NB4 (cell line): ENCODE results near the gene PTGER1.

Experiments used
- DNase-seq: peaks from one replicate; pipeline ENCODE4 v3.0.0; 2010; ENCODE audit warnings: low read depth
- H3K4me3 ChIP-seq: one replicate; pipeline ENCODE4 v1.5.1; 2011; ENCODE audit warnings: mild to moderate bottlenecking, low read depth, low read length, moderate library complexity
- MYC ChIP-seq: IDR thresholded peaks from 2 replicates; pipeline ENCODE4 v1.6.1; 2011; ENCODE audit warnings: low read depth, low read length
- POLR2A ChIP-seq: IDR thresholded peaks from 2 replicates; pipeline ENCODE4 v1.6.1; 2011; ENCODE audit warnings: mild to moderate bottlenecking; ENCODE audit not compliant: insufficient read length; ENCODE audit errors: extremely low read depth
- TF ChIP-seq, protein P1 (sequence below): IDR thresholded peaks from one replicate; pipeline ENCODE4 v1.5.1; 2012; ENCODE audit warnings: low read depth, low read length
- TF ChIP-seq, protein P2 (sequence below): IDR thresholded peaks from 2 replicates; pipeline ENCODE4 v1.6.1; 2011; ENCODE audit warnings: low read depth, low read length

The PTGER1 gene

DNA sequence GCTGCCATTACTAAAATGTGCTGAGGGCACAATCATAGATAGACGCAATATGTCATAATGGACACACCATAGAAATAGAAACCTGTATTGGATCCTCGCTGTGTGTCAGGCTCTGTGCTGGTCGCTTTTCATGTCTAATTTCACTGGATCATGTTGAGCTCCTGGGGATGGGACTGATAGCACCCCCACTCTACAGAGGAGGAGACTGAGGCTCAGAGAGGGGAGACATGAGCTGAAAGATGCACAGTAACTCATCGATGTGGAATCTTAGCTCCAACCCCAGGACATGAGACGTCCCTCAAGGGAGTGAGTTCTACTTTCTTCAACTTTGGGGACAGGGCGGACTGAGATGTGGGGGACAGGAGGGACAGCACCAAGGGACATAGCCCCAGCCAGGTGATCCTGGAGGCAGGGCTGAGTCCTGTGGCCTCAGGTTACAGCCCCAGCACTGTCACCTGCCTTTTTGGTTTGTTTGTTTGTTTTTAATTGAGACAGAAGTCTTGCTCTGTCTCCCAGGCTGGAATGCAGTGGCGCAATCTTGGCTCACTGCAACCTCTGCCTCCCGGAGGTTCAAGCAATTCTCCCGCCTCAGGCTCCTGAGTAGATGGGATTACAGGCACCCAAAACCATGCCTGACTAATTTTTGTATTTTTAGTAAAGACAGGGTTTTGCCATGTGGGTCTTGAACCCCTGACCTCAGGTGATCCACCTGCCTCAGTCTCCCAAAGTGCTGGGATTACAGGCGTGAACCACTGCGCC lies 27.4 kb upstream of the PTGER1 start:
- no peak for DNase-seq
- TF ChIP-seq, protein P1, sequence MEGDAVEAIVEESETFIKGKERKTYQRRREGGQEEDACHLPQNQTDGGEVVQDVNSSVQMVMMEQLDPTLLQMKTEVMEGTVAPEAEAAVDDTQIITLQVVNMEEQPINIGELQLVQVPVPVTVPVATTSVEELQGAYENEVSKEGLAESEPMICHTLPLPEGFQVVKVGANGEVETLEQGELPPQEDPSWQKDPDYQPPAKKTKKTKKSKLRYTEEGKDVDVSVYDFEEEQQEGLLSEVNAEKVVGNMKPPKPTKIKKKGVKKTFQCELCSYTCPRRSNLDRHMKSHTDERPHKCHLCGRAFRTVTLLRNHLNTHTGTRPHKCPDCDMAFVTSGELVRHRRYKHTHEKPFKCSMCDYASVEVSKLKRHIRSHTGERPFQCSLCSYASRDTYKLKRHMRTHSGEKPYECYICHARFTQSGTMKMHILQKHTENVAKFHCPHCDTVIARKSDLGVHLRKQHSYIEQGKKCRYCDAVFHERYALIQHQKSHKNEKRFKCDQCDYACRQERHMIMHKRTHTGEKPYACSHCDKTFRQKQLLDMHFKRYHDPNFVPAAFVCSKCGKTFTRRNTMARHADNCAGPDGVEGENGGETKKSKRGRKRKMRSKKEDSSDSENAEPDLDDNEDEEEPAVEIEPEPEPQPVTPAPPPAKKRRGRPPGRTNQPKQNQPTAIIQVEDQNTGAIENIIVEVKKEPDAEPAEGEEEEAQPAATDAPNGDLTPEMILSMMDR: no peak
- TF ChIP-seq, protein P2, sequence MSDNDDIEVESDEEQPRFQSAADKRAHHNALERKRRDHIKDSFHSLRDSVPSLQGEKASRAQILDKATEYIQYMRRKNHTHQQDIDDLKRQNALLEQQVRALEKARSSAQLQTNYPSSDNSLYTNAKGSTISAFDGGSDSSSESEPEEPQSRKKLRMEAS: no peak
- TF ChIP-seq POLR2A (no peak), MYC (no peak)
- H3K4me3 ChIP-seq: no peak overlapping the region

DNA sequence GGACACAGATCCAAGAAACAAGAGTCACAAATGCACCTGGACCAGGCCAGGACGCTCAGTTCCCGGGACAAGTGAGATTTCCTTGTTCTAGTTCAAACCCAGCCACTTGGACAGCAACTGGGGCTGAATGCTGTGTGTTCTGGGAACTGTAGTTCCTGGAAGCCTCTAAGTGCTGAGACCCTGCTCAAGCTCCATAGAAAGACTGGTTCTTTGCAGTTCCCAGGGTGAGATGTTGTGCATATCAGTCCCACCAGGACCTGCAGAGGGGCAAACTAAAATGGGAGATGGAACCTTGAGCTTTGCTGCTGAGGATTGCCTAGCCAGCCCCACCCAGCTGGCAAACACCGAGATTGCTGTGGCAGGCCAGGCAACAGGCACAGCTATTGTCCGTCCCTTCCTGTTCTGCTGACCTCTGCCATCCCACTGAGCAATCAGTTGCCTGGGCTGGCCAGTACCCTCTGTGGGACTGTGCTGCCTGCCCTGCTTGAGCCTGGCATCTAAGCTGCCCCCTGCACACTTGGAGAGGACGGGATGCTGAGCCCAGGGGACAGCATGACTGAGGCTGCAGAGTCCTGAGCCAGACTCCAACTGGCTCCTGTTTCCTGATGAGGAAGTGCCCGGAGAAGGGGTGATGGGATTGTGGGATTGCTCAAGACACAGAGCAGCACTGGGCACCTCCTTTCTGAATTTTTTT lies 22.2 kb upstream of the PTGER1 start:
- DNase-seq: no peak
- TF ChIP-seq, protein P1: no peak
- TF ChIP-seq POLR2A: no peak
- TF ChIP-seq MYC: no peak
- TF ChIP-seq, protein P2: no peak
- H3K4me3 ChIP-seq: no peak overlapping the region

DNA sequence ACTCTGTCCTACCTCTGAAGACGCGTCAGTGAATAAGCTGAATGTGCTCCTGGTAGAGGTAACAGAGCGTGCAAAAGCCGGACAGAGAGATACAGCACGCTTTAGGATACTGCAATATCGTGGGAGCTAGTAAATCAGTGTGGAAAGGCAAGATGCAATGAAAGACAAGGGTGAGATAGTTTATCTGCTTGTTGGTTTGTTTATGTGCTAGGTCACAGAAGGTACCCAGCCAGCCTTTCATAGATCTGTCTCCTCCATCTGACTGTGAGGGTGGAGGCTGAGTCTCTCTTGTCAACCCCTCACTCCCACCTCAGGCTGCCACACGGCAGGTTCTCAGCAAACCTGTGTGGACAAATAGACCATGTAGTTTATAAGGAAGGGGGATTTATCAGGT lies 21.7 kb upstream of the PTGER1 start:
- no peak for DNase-seq
- H3K4me3 ChIP-seq: no peak overlapping the region
- TF ChIP-seq POLR2A (no peak), MYC (no peak)
- TF ChIP-seq, protein P2: no peak
- TF ChIP-seq, protein P1: no peak

DNA sequence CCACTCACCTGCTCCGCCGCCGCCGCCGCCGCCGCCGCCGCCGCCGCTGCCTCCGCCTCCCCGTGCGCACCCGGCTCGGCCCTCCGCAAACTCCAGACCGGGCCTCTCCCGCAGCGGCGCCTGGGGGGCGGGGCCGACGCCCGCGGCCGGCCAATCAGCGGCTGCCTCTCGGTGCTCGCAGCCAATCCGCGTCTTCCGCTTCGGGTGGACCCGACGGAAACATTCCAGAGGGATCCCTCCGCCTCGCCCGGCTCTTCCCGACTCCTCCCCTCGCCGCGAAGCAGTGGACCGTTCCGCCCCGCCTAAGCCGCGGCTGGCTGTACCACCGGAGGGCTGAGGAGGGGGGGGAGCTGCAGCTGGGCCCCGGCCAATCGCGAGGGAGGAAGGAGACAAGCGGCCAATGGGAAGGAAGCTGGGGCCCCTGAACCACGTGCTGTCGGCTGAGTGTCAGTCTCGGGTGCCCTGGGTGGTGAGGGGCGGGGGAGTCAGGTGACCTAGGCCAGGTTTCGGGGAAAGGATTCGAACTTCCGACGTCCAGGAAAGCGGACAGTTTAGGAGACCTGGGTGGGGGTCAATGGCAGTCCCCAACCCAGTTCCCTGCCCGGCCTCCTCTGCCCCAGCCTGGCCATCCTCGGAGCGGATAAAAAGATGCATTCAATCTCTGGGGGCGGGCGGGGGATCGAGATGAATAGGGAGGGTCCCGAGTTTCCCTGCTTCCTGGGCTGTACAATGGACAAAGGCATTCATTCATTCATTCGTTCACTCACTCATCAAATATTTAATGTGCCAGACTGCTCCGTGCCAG lies 21.1 kb upstream of the PTGER1 start, which contains the start of gene GIPC1:
TSS of gene GIPC1 (minus strand) at position 99 of the 805 bp plus-strand sequence. CDS start 13,151 bp downstream, outside the sequence.
- DNase-seq: peak; percentile 88
- H3K4me3 ChIP-seq: peak within 1 kb of the TSS; percentile 34
- TF ChIP-seq MYC (peak; percentile 56), POLR2A (no peak)
- TF ChIP-seq, protein P2: peak; percentile 97
- TF ChIP-seq, protein P1: no peak

DNA sequence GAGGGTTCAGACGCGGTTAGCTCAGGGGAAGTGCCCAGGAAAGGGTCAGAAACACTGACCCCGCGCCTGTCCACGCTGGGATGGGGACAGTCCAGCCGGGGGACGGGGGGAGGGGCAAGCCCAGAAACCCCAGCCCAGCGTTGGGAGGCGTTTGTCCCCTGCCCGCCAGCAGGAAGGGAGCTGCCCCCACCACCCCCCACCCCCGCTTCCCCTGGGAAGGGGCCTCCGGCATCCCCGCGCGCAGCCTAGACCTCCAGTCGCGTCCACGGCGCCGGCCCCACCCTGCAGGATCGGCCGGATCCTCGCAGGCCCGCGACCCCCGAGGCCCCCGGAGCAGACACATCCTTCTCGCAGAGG lies 20.5 kb upstream of the PTGER1 start:
- DNase-seq: no peak
- TF ChIP-seq POLR2A (no peak), MYC (no peak)
- TF ChIP-seq, protein P1: no peak
- TF ChIP-seq, protein P2: no peak
- no peak overlapping the region for H3K4me3 ChIP-seq
